ENCODE results near the gene HNRNPH2. TPM values are rescaled to one million over a fixed set of nuclear protein-coding genes. Genes with fewer than 3 reads are reported as not detected.

Gene HNRNPH2
- total RNA-seq, 1 experiment from 2014 or later, result 72.9 TPM

DNA sequence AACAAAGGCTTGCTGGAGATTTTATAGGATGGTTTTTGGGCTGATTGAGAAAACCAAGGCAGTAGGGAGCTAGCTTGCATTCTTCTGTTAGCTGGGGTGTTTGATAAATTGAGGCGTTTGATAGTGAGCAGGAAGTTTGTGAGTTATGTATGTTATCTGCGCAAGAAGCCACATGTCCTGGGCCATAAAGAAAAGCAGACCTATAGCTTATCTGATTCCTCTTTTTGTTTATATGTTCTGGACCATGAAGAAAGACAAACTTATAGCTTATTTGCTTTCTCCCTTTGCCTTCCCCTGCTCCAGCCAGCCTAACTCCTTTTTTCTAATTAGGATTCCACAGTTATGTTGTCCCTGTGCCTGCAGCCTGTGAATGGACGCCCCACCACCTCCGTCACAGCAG lies 9.2 kb downstream of the HNRNPH2 start:
- Histone ChIP-seq H3K27me3 (ENCODE audit: insufficient read depth, low read depth) (no peaks in the 10 kb centered on the region), H3K27ac (no peak overlapping the region), H2AFZ (no peak overlapping the region), H3K36me3 (ENCODE audit: low read depth) (0 out of 2 replicates have a peak, but pooled peaks cover under 1% of the 10 kb centered on the region), H3K9me3 (ENCODE audit: insufficient read depth, low read depth) (no peaks in the 10 kb centered on the region), H3F3A (ENCODE audit: insufficient read depth, low read depth) (peaks cover 5% of the 10 kb centered on the region), H3K4me2 (no peak overlapping the region; the same call in 1 of the 2 replicates), H3K4me3 (no peak overlapping the region), H3K9me2 (ENCODE audit: insufficient read depth) (no peaks in the 10 kb centered on the region), H4K20me1 (ENCODE audit: insufficient read depth) (0 out of 2 replicates have a peak, but pooled peaks cover 1% of the 10 kb centered on the region), H3K4me1 (replicated peaks; ENCODE audit: insufficient read depth) (0 out of 2 replicates have a peak, but pooled peaks cover 1% of the 10 kb centered on the region), H3K79me2 (ENCODE audit: low read depth) (peaks cover 4% of the 10 kb centered on the region; the same call in 1 of the 2 replicates)
- POLR2A ChIA-PET (ENCODE audit: unreplicated experiment), result interaction anchor here (0.6 kb wide), 1 partner anchor 1940 kb away, joined by 6 read pairs; no protein-coding TSS in a partner anchor
- BruUV-seq (replicated peaks), result no TSS peak
- CTCF ChIA-PET, result interaction anchor here (0.6 kb wide), 1 partner anchor 502 kb away, joined by 3 read pairs; no protein-coding TSS in a partner anchor
- intact Hi-C loops (cut with micrococcal nuclease; ENCODE audit: unreplicated experiment), result loop anchor here (5.0 to 10.0 kb wide), 2 partner anchors 180 to 668 kb away; no protein-coding TSS in a partner anchor
- DNase-seq, result no peak
- TF ChIP-seq, protein P1, sequence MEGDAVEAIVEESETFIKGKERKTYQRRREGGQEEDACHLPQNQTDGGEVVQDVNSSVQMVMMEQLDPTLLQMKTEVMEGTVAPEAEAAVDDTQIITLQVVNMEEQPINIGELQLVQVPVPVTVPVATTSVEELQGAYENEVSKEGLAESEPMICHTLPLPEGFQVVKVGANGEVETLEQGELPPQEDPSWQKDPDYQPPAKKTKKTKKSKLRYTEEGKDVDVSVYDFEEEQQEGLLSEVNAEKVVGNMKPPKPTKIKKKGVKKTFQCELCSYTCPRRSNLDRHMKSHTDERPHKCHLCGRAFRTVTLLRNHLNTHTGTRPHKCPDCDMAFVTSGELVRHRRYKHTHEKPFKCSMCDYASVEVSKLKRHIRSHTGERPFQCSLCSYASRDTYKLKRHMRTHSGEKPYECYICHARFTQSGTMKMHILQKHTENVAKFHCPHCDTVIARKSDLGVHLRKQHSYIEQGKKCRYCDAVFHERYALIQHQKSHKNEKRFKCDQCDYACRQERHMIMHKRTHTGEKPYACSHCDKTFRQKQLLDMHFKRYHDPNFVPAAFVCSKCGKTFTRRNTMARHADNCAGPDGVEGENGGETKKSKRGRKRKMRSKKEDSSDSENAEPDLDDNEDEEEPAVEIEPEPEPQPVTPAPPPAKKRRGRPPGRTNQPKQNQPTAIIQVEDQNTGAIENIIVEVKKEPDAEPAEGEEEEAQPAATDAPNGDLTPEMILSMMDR (conservative IDR thresholded peaks at IDR 0.05), result no peak
- no peak for TF ChIP-seq EZH2 (IDR thresholded peaks at IDR 0.05; ENCODE audit: low read depth)

DNA sequence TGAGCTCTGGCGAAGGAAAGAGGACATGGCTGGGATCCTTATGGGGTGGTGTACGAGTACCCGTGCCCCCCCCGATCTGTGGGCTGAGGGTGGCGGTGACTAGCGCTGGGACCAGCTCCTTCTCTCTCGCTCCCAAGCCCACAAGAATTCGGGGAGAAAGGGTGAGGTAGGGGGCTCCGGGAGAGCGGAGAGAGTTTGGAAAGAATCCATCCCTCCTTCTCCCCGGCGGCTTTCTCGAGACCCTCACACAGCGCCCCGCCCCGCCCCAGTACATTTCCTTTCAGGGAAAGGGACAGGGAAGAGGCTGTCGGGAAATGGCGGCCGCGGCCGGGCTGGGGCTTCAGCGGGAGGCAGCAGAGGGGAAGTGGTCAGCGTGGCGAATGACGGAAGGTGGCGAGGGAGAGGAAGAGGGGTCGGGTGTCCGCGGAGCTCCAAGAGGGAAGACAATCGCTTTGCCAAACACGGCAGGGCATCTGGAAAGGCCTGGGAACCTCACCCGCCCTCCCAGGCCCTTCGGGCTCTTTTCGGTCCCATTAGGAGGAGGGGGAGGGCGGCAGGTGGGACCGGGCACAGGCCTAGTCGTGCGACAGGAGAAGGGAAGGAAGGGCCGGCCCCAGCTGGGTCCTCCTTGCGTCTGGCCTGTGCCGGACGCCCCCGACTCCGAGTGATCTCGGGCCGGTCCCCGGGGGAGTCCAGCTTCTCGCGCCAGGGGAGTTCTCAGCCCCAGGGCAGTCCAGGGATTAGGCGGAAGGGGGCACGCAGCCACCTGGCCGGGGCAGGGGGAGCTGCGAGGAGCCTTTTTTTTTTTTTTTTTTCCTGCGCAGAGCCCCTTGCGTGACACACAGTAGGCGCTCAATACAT lies 10.2 kb downstream of the HNRNPH2 start:
- Histone ChIP-seq H3K36me3 (ENCODE audit: low read depth) (no peaks in the 10 kb centered on the region), H3K27ac (0 out of 2 replicates have a peak overlapping the region, but pooled peaks have one; percentile 37), H3K4me1 (replicated peaks; ENCODE audit: insufficient read depth) (0 out of 2 replicates have a peak, but pooled peaks cover 5% of the 10 kb centered on the region), H3K27me3 (ENCODE audit: insufficient read depth, low read depth) (no peaks in the 10 kb centered on the region), H3F3A (ENCODE audit: insufficient read depth, low read depth) (peaks cover 5% of the 10 kb centered on the region), H3K79me2 (ENCODE audit: low read depth) (no peaks in the 10 kb centered on the region), H3K4me2 (peak overlapping the region; percentile 74), H3K9me3 (ENCODE audit: insufficient read depth, low read depth) (no peaks in the 10 kb centered on the region), H3K4me3 (peak overlapping the region; percentile 59; the same call in 1 of the 2 replicates), H4K20me1 (ENCODE audit: insufficient read depth) (no peaks in the 10 kb centered on the region), H2AFZ (peak overlapping the region; percentile 89), H3K9me2 (ENCODE audit: insufficient read depth) (no peaks in the 10 kb centered on the region)
- DNase-seq, result peak in 1 of 2 experiments; percentile 39
- intact Hi-C loops (cut with micrococcal nuclease; ENCODE audit: unreplicated experiment), result loop anchor here (5.0 to 10.0 kb wide), 2 partner anchors 179 to 667 kb away; no protein-coding TSS in a partner anchor
- BruUV-seq (replicated peaks), result TSS peak; percentile 87
- POLR2A ChIA-PET (ENCODE audit: unreplicated experiment), result interaction anchor here (0.6 kb wide), 1 partner anchor 9 kb away, joined by 8 read pairs; no protein-coding TSS in a partner anchor
- CTCF ChIA-PET, result interaction anchor here (0.6 to 1.1 kb wide), 6 partner anchors 27 to 1921 kb away, joined by 3 to 9 read pairs (median 5); partner anchors contain the start of gene RPL36A
- TF ChIP-seq EZH2 (IDR thresholded peaks at IDR 0.05; ENCODE audit: low read depth), result no peak
- TF ChIP-seq, protein P1 (conservative IDR thresholded peaks at IDR 0.05), result no peak

DNA sequence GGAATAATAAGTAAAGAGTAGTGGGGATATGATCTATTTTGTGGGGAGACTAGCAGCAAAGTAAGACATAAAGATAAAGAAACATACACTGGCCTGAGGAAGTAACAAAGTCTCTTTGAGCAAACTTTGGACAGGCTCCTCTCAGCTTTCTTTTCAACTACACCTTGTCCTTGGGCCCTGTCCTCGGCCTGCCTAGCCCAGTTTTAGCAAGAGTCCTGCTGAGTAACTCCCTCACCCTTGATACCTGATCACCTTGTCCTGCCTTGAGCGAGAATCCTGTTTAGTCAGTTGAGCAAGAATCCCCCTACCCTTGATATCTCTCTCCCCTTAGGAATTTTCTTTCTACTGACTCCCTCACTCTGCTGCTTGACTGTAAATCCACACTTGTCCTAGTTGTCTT lies 11.5 kb downstream of the HNRNPH2 start:
- Histone ChIP-seq H3K9me2 (ENCODE audit: insufficient read depth) (no peaks in the 10 kb centered on the region), H3K9me3 (ENCODE audit: insufficient read depth, low read depth) (no peaks in the 10 kb centered on the region), H3K36me3 (ENCODE audit: low read depth) (no peaks in the 10 kb centered on the region), H3K27me3 (ENCODE audit: insufficient read depth, low read depth) (no peaks in the 10 kb centered on the region), H3K27ac (no peak overlapping the region), H4K20me1 (ENCODE audit: insufficient read depth) (no peaks in the 10 kb centered on the region), H3F3A (ENCODE audit: insufficient read depth, low read depth) (no peaks in the 10 kb centered on the region; the same call in 1 of the 2 replicates), H3K4me2 (no peak overlapping the region), H3K79me2 (ENCODE audit: low read depth) (no peaks in the 10 kb centered on the region), H3K4me1 (replicated peaks; ENCODE audit: insufficient read depth) (0 out of 2 replicates have a peak, but pooled peaks cover 5% of the 10 kb centered on the region), H2AFZ (no peak overlapping the region), H3K4me3 (no peak overlapping the region)
- intact Hi-C loops (cut with micrococcal nuclease; ENCODE audit: unreplicated experiment), result loop anchor here (5.0 to 10.0 kb wide), 2 partner anchors 178 to 665 kb away; no protein-coding TSS in a partner anchor
- TF ChIP-seq, protein P1 (conservative IDR thresholded peaks at IDR 0.05), result no peak
- no peak for TF ChIP-seq EZH2 (IDR thresholded peaks at IDR 0.05; ENCODE audit: low read depth)
- ChIA-PET POLR2A (ENCODE audit: unreplicated experiment) (no interaction called here), CTCF (no interaction called here)
- DNase-seq, result no peak
- TSS peak; percentile 33 for BruUV-seq (replicated peaks)

Measured in PC-9 (cell line).